Sigmoid colon (tissue), 7 donors: ENCODE data around the gene AKAP5. TPM values are rescaled to one million over a fixed set of nuclear protein-coding genes. Genes with fewer than 3 reads are reported as not detected.

ENCODE experiments used
- DNase-seq: peaks from one replicate; pipeline ENCODE4 v3.0.0-alpha.2; 2019
- H3K27ac ChIP-seq, 4 donors: fragments of 200-600 bp; sonication (generic); one replicate each; pipeline ENCODE4 v1.5.1; 2016 to 2019; ENCODE audit warnings: mild to moderate bottlenecking in 1 of 4
- H3K27me3 ChIP-seq, 3 donors: fragments of 200-600 bp; sonication (generic); one replicate each; pipeline ENCODE4 v1.5.1; 2019; ENCODE audit warnings: mild to moderate bottlenecking in 1 of 3
- H3K36me3 ChIP-seq, 4 donors: fragments of 200-600 bp; sonication (generic); one replicate each; pipeline ENCODE4 v1.5.1; 2016 to 2019
- H3K4me1 ChIP-seq, 4 donors: fragments of 200-600 bp; sonication (generic); one replicate each; pipeline ENCODE4 v1.5.1; 2017 to 2019
- H3K4me3 ChIP-seq, 4 donors: fragments of 200-600 bp; sonication (generic); one replicate each; pipeline ENCODE4 v1.5.1; 2017 to 2019; ENCODE audit warnings: mild to moderate bottlenecking in 2 of 4, moderate library complexity in 1 of 4
- H3K9me3 ChIP-seq, 4 donors: fragments of 200-600 bp in 3 of 4; sonication (generic) in 3 of 4; one replicate each; pipeline versions ENCODE4 v1.5.1 to v1.6.1; 2013 to 2019
- EP300 ChIP-seq, 4 donors: sonication (generic); formaldehyde crosslinking; IDR thresholded peaks; one replicate each; pipeline ENCODE4 v1.6.1; 2017; ENCODE audit warnings: antibody characterized with exemption in 4 of 4
- POLR2A ChIP-seq, 2 donors: fragments of 450-650 bp; IDR thresholded peaks; one replicate each; pipeline ENCODE4 v1.6.1; 2016; ENCODE audit warnings: antibody characterized with exemption in 2 of 2, mild to moderate bottlenecking in 2 of 2, moderate library complexity in 2 of 2
- POLR2AphosphoS5 ChIP-seq, 4 donors: sonication (generic); formaldehyde crosslinking; IDR thresholded peaks; one replicate each; pipeline ENCODE4 v1.6.1; 2017; ENCODE audit warnings: antibody characterized with exemption in 4 of 4
- WGBS, 2 donors: extraction: QIAGEN DNeasy Blood & Tissue Kit; methylation state at CpG; one replicate each; pipeline ENCODE4 v1.1.7; 2013; 5-methylcytosine and 5-hydroxymethylcytosine counted together
- intact Hi-C: fragments of 100-400 bp; cut with DNase I; formaldehyde crosslinking; loops from one replicate; pipeline ENCODE4 v1.15.1; 2023
- polyA plus RNA-seq, 3 donors: library from polyadenylated mRNA; stranded (reverse); fragments of 200-250 nt; gene quantifications; one replicate each; pipeline ENCODE4 v1.2.3, GENCODE V29; 2013
- total RNA-seq, 4 donors: library from RNA; depleted of rRNA; stranded (reverse); fragments of >200 nt; gene quantifications; one replicate each; pipeline ENCODE4 v1.1.0, GENCODE V29; 2016
- TF ChIP-seq, protein P1 (sequence below), 4 experiments: fragments of 450-650 bp in 3 of 4; fragments of 200-600 bp in 1 of 4; IDR thresholded peaks; one replicate each; pipeline ENCODE4 v1.5.1; 2016 to 2019; ENCODE audit warnings: antibody characterized with exemption in 4 of 4, mild to moderate bottlenecking in 3 of 4, moderate library complexity in 2 of 4
- donor health status: healthy with polysubstance abuse.
- donor health status: Bipolar disorder and iron deficiency.
- donor health status: healthy.

The AKAP5 gene
- total and polyA plus RNA-seq, 7 donors = 0.33 to 7.2 (median 1.7) TPM

DNA sequence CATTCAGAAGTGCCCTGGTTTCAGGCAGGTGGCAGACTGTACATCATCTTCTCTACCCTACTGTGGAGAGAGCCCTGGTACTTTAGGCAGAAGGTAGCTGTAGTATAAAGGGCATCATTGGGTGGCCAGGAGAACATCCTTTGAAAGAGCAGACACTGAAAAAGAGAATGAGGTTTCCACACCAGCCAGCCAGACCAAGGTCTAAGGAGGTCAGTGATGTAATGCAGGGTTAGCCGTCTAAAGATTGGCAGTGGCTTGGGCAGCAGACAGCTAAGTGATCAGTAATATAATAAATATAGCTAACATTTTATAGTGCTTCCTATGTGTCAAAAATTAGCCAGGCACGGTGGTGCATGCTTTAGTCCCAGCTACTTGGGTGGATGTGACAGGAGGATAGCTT, 26.3 kb downstream of the AKAP5 start:
- no peaks in the 10 kb centered on the region for H3K27me3 ChIP-seq
- peaks cover 3 to 55% (median 13%) of the 10 kb centered on the region in 4 donors for H3K36me3 ChIP-seq
- no peak overlapping the region for H3K4me3 ChIP-seq
- TF ChIP-seq EP300 (IDR thresholded peaks at IDR 0.05) (no peak), POLR2A (IDR thresholded peaks at IDR 0.05) (no peak), POLR2AphosphoS5 (IDR thresholded peaks at IDR 0.05) (no peak)
- TF ChIP-seq, protein P1, sequence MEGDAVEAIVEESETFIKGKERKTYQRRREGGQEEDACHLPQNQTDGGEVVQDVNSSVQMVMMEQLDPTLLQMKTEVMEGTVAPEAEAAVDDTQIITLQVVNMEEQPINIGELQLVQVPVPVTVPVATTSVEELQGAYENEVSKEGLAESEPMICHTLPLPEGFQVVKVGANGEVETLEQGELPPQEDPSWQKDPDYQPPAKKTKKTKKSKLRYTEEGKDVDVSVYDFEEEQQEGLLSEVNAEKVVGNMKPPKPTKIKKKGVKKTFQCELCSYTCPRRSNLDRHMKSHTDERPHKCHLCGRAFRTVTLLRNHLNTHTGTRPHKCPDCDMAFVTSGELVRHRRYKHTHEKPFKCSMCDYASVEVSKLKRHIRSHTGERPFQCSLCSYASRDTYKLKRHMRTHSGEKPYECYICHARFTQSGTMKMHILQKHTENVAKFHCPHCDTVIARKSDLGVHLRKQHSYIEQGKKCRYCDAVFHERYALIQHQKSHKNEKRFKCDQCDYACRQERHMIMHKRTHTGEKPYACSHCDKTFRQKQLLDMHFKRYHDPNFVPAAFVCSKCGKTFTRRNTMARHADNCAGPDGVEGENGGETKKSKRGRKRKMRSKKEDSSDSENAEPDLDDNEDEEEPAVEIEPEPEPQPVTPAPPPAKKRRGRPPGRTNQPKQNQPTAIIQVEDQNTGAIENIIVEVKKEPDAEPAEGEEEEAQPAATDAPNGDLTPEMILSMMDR (IDR thresholded peaks at IDR 0.05) = no peak
- intact Hi-C loops = no loop called here
- H3K4me1 ChIP-seq = no peaks in the 10 kb centered on the region
- no peaks in the 10 kb centered on the region for H3K9me3 ChIP-seq
- WGBS, 2 donors = 71 to 79% methylated on average over 2 of the region's 2 CpGs
- H3K27ac ChIP-seq = no peak overlapping the region
- no peak for DNase-seq

DNA sequence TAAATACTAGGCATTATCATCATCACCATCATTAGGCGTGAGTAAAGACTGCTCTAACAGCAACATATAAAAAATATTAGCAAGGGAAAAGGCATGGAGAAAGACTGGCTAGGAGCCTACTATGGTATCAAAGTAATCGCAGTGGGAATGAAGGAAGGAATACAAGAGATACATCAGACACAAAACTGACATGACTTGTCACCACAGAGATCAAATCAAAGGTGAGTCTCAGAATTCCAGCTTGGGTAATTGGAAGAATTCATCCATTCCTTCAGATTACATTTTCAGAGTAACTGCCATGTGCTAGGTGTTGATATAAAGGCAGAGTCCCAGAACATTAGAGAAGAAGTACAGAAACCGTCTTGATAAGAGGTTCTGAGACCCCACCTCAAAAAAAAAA, 28.2 kb downstream of the AKAP5 start:
- Histone ChIP-seq H3K27me3 (no peaks in the 10 kb centered on the region), H3K4me3 (no peak overlapping the region), H3K9me3 (no peaks in the 10 kb centered on the region), H3K36me3 (peaks cover 0 to 42% (median 4%) of the 10 kb centered on the region in 4 donors), H3K4me1 (peaks cover 0 to 8% (median 0%) of the 10 kb centered on the region in 4 donors), H3K27ac (no peak overlapping the region)
- DNase-seq = no peak
- WGBS, 2 donors = 92 to 93% methylated on average over 3 of the region's 3 CpGs
- TF ChIP-seq POLR2A (IDR thresholded peaks at IDR 0.05) (no peak), POLR2AphosphoS5 (IDR thresholded peaks at IDR 0.05) (no peak), EP300 (IDR thresholded peaks at IDR 0.05) (no peak)
- intact Hi-C loops = no loop called here

DNA sequence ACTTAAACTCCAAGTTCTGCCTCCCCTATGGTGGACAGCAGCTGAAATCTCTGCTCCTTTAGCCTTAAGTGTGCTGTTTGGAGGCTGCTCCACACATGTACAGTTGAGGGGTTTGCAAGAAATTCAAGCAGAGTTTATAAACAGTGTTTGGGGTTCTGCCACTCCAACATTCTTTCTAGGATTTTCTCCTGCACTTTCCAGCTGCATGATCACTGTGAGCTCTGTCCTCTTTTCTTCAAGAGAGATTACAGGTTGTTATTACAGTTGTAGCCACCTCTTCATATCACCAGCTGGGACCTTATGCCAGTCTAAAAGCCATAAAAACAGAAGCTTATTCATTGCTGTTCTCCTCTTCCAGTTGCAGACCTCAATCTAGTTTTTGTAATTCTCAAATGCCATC, 30.0 kb downstream of the AKAP5 start:
- no peak overlapping the region for H3K4me3 ChIP-seq
- H3K4me1 ChIP-seq = peaks cover 0 to 8% (median 3%) of the 10 kb centered on the region in 4 donors
- no peak for DNase-seq
- peaks cover 0 to 24% (median 0%) of the 10 kb centered on the region in 4 donors for H3K36me3 ChIP-seq
- intact Hi-C loops = no loop called here
- H3K27me3 ChIP-seq = no peaks in the 10 kb centered on the region
- no peak for TF ChIP-seq POLR2AphosphoS5 (IDR thresholded peaks at IDR 0.05)
- no peak for TF ChIP-seq EP300 (IDR thresholded peaks at IDR 0.05)
- TF ChIP-seq, protein P1 (IDR thresholded peaks at IDR 0.05) = no peak
- no peak for TF ChIP-seq POLR2A (IDR thresholded peaks at IDR 0.05)
- no peaks in the 10 kb centered on the region for H3K9me3 ChIP-seq
- H3K27ac ChIP-seq = no peak overlapping the region

DNA sequence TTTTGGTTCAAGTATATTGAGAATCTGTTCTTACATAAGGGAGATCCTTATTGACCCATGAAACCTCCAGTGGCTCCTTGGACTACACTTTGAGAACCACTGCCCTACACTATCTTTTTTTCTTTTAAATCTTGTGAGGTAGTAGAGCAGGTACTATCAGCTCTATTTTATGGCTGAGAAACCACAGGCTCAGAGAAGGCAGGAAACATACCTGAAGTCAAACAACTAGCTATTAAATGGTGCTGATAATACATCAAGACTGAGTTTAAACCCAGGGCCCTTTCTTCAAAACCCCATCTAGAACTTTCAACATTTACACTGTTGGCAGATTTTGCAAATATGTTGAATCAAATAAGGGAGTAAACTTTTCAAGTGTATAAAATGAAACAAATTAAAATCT, 31.5 kb downstream of the AKAP5 start:
- TF ChIP-seq, protein P1 (IDR thresholded peaks at IDR 0.05) = no peak
- TF ChIP-seq POLR2AphosphoS5 (IDR thresholded peaks at IDR 0.05) (no peak), EP300 (IDR thresholded peaks at IDR 0.05) (no peak), POLR2A (IDR thresholded peaks at IDR 0.05) (no peak)
- no peaks in the 10 kb centered on the region for H3K27me3 ChIP-seq
- peaks cover 0 to 22% (median 18%) of the 10 kb centered on the region in 4 donors for H3K4me1 ChIP-seq
- no peak overlapping the region for H3K4me3 ChIP-seq
- no peak overlapping the region for H3K27ac ChIP-seq
- DNase-seq = no peak
- peaks cover 0 to 15% (median 0%) of the 10 kb centered on the region in 4 donors for H3K36me3 ChIP-seq
- intact Hi-C loops = no loop called here
- H3K9me3 ChIP-seq = no peaks in the 10 kb centered on the region

DNA sequence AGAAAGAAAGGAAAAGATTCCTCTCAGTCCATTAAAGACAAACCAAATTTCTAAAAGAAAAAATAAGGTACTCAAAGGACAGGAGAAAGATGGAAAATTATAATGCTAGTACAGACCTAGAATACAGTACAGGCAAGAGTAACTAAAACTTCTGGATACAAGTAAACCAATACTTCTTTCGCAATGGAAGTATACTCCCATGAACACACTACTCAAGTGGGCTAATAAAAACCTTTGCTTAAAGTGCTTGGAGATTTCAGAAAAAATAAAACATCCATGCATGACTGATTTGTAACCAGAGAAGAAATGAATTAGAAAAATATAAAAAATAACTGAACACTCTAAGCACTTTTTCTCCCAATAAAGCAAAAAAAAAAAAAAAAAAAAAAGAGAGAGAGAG, 34.8 kb downstream of the AKAP5 start:
- intact Hi-C loops = loop anchor here (5.0 kb wide), 2 partner anchors 113 to 207 kb away; partner anchors contain the start of gene MTHFD1
- Histone ChIP-seq H3K4me1 (peaks cover 0 to 34% (median 28%) of the 10 kb centered on the region in 4 donors), H3K4me3 (no peak overlapping the region), H3K36me3 (peaks cover 0 to 9% (median 0%) of the 10 kb centered on the region in 4 donors), H3K9me3 (no peaks in the 10 kb centered on the region), H3K27ac (peak overlapping the region in 3 of 4 donors; percentile 13 to 100 (median 99)), H3K27me3 (no peaks in the 10 kb centered on the region)
- no peak for DNase-seq
- TF ChIP-seq EP300 (IDR thresholded peaks at IDR 0.05) (no peak), POLR2AphosphoS5 (IDR thresholded peaks at IDR 0.05) (no peak), POLR2A (IDR thresholded peaks at IDR 0.05) (no peak)
- TF ChIP-seq, protein P1 (IDR thresholded peaks at IDR 0.05) = no peak
- WGBS, 2 donors = 94 to 96% methylated on average over 1 of the region's 1 CpG
